Epithelial cell of esophagus (primary cell): ENCODE results near the gene RDH5.
A peak's percentile ranks its signal among the peaks of the same experiment; 100 is the strongest.

Experiments used
- DNase-seq: peaks from one replicate; pipeline ENCODE4 v3.0.0; 2010; ENCODE audit warnings: low read depth
- H3K4me3 ChIP-seq: 2 replicates; pipeline ENCODE4 v1.5.1; 2011; ENCODE audit warnings: mild to moderate bottlenecking, low read length, control low read depth
- CTCF ChIP-seq: IDR thresholded peaks from 2 replicates; pipeline ENCODE4 v1.5.1; 2011; ENCODE audit warnings: low read depth, mild to moderate bottlenecking, low read length, control low read depth, inconsistent platforms; ENCODE audit not compliant: insufficient read depth; ENCODE audit errors: missing control alignments

The RDH5 gene

GRCh38 chr12:55699471-55700055, 20.6 kb upstream of the RDH5 start:
- no peak for DNase-seq
- no peak for TF ChIP-seq CTCF
- no peak overlapping the region for H3K4me3 ChIP-seq

GRCh38 chr12:55700255-55701018, 19.8 kb upstream of the RDH5 start:
- DNase-seq: peak; percentile 42
- H3K4me3 ChIP-seq: no peak overlapping the region
- no peak for TF ChIP-seq CTCF

- DNase-seq: no peak
- no peak for TF ChIP-seq CTCF
- no peak overlapping the region for H3K4me3 ChIP-seq
These were observed 17.3 kb upstream of the RDH5 start for GRCh38 chr12:55702861-55703260.

GRCh38 chr12:55703288-55703687, 16.9 kb upstream of the RDH5 start:
- no peak for TF ChIP-seq CTCF
- DNase-seq: no peak
- no peak overlapping the region for H3K4me3 ChIP-seq

- no peak for DNase-seq
- H3K4me3 ChIP-seq: no peak overlapping the region
- no peak for TF ChIP-seq CTCF
These were observed 16.1 kb upstream of the RDH5 start for GRCh38 chr12:55703901-55704761.

GRCh38 chr12:55704824-55705718, 15.1 kb upstream of the RDH5 start:
- TF ChIP-seq CTCF: no peak
- DNase-seq: no peak
- H3K4me3 ChIP-seq: no peak overlapping the region
